SU-DHL-6 (cell line): ENCODE results near the gene ARF3.
A peak's percentile ranks its signal among the peaks of the same experiment; 100 is the strongest.

Source experiments
- H2AFZ ChIP-seq: fragments of 200-600 bp; sonication (generic); 2 replicates; pipeline ENCODE4 v1.6.1; 2014; ENCODE audit warnings: low read depth, mild to moderate bottlenecking, moderate library complexity, mixed read lengths, antibody characterized with exemption, low read length; ENCODE audit not compliant: severe bottlenecking
- H3F3A ChIP-seq: fragments of 200-600 bp; shearing (Covaris generic); 2 replicates; pipeline ENCODE4 v1.6.0; 2016; ENCODE audit warnings: antibody characterized with exemption, mild to moderate bottlenecking; ENCODE audit not compliant: insufficient read depth
- H3K27ac ChIP-seq: fragments of 200-600 bp; sonication (generic); 2 replicates; pipeline ENCODE4 v1.5.1; 2016; ENCODE audit warnings: low read depth, mild to moderate bottlenecking, low read length, moderate library complexity, mixed read lengths
- H3K27me3 ChIP-seq: fragments of 200-600 bp; sonication (generic), shearing (Covaris generic); 2 replicates; pipeline ENCODE4 v1.6.0; 2014; ENCODE audit warnings: mild to moderate bottlenecking, low read length
- H3K36me3 ChIP-seq: fragments of 200-600 bp; sonication (generic); 2 replicates; pipeline ENCODE4 v1.6.1; 2014; ENCODE audit warnings: mild to moderate bottlenecking, low read length, mixed read lengths
- H3K4me2 ChIP-seq: fragments of 300-600, 200-600 bp; shearing (Covaris generic), sonication (generic); 2 replicates; pipeline ENCODE4 v1.6.0; 2014; ENCODE audit warnings: low read length, low read depth, mild to moderate bottlenecking; ENCODE audit not compliant: poor library complexity, severe bottlenecking
- H3K4me3 ChIP-seq: fragments of 200-600 bp; sonication (generic); 2 replicates; pipeline ENCODE4 v1.5.1; 2014; ENCODE audit warnings: antibody characterized with exemption, low read length, mild to moderate bottlenecking, mixed read lengths; ENCODE audit not compliant: insufficient read depth, poor library complexity, severe bottlenecking
- H3K79me2 ChIP-seq: fragments of 200-600 bp; sonication (generic); 2 replicates; pipeline ENCODE4 v1.6.1; 2014; ENCODE audit warnings: mild to moderate bottlenecking, low read length, moderate library complexity; ENCODE audit not compliant: insufficient read depth
- H3K9ac ChIP-seq: fragments of 200-600 bp; sonication (generic); 2 replicates; pipeline ENCODE4 v1.7.0; 2014; ENCODE audit warnings: mild to moderate bottlenecking, low read length
- H3K9me2 ChIP-seq: fragments of 200-600 bp; sonication (generic); replicated peaks from 2 replicates; pipeline ENCODE4 v1.6.1; 2014; ENCODE audit warnings: low read length; ENCODE audit not compliant: insufficient read depth
- H3K9me3 ChIP-seq: fragments of 200-600 bp; sonication (generic); 2 replicates; pipeline ENCODE4 v1.6.1; 2014; ENCODE audit warnings: low read length, mixed read lengths; ENCODE audit not compliant: insufficient read depth
- H4K20me1 ChIP-seq: fragments of 200-600 bp; sonication (generic); 2 replicates; pipeline ENCODE4 v1.6.1; 2014; ENCODE audit warnings: low read depth, mild to moderate bottlenecking, antibody characterized with exemption, low read length, moderate library complexity, mixed read lengths
- CTCF ChIP-seq: fragments of 200-600 bp; sonication (generic); IDR thresholded peaks from one replicate; pipeline ENCODE4 v1.5.1; 2017; ENCODE audit warnings: antibody characterized with exemption, mild to moderate bottlenecking, low read length, moderate library complexity; ENCODE audit not compliant: insufficient read depth, poor library complexity, severe bottlenecking
- EZH2phosphoT487 ChIP-seq: fragments of 200-600 bp; sonication (generic), shearing (Covaris generic); conservative IDR thresholded peaks from 2 replicates; pipeline ENCODE4 v1.6.1; 2018; ENCODE audit warnings: mild to moderate bottlenecking, antibody characterized with exemption, low read length, moderate library complexity, mixed read lengths

Gene ARF3

GRCh38 chr12:48957141-48958048 is at the start of gene ARF3:
ARF3 (minus strand) TSS chr12:48957487; CDS start chr12:48941095, 16,392 bp downstream.
- Histone ChIP-seq H2AFZ (peak within 1 kb of the TSS; percentile 78), H3K4me3 (peak within 1 kb of the TSS; percentile 81), H3K9ac (peak within 1 kb of the TSS; percentile 77), H3K27me3 (no peaks in the 10 kb centered on the region), H4K20me1 (no peaks in the 10 kb centered on the region), H3K36me3 (no peaks in the 10 kb centered on the region), H3F3A (peaks cover 8% of the 10 kb centered on the region), H3K4me2 (peak within 1 kb of the TSS; percentile 84), H3K79me2 (peaks cover 43% of the 10 kb centered on the region), H3K9me2 (no peaks in the 10 kb centered on the region), H3K27ac (peak within 1 kb of the TSS; percentile 46), H3K9me3 (no peaks in the 10 kb centered on the region)
- no peak for TF ChIP-seq EZH2phosphoT487
- no peak for TF ChIP-seq CTCF

GRCh38 chr12:49000346-49000745 is 43.1 kb upstream of the ARF3 start:
- H3K27ac ChIP-seq, result no peak overlapping the region
- H3K9me3 ChIP-seq, result no peaks in the 10 kb centered on the region
- no peaks in the 10 kb centered on the region for H4K20me1 ChIP-seq
- peak overlapping the region; percentile 70 for H3K9ac ChIP-seq
- H3K9me2 ChIP-seq, result no peaks in the 10 kb centered on the region
- H3F3A ChIP-seq, result 0 out of 2 replicates have a peak, but pooled peaks cover 4% of the 10 kb centered on the region
- 0 out of 2 replicates have a peak, but pooled peaks cover 12% of the 10 kb centered on the region for H3K79me2 ChIP-seq
- TF ChIP-seq EZH2phosphoT487 (no peak), CTCF (no peak)
- peak overlapping the region; percentile 84 for H3K4me2 ChIP-seq
- H3K27me3 ChIP-seq, result no peaks in the 10 kb centered on the region
- no peaks in the 10 kb centered on the region for H3K36me3 ChIP-seq
- H3K4me3 ChIP-seq, result peak overlapping the region; percentile 64
- H2AFZ ChIP-seq, result no peak overlapping the region

GRCh38 chr12:48999371-49000131 is 42.3 kb upstream of the ARF3 start, which contains the start of gene DDN:
DDN (minus strand) TSS chr12:48999375; CDS start chr12:48999287, 88 bp downstream.
- Histone ChIP-seq H3K9me3 (no peaks in the 10 kb centered on the region), H3F3A (0 out of 2 replicates have a peak, but pooled peaks cover 4% of the 10 kb centered on the region), H3K9ac (peak within 1 kb of the TSS; percentile 70), H3K4me2 (peak within 1 kb of the TSS; percentile 84), H3K27me3 (no peaks in the 10 kb centered on the region), H4K20me1 (no peaks in the 10 kb centered on the region), H3K79me2 (0 out of 2 replicates have a peak, but pooled peaks cover 12% of the 10 kb centered on the region), H2AFZ (peak within 1 kb of the TSS; percentile 39), H3K4me3 (peak within 1 kb of the TSS; percentile 64), H3K9me2 (no peaks in the 10 kb centered on the region), H3K27ac (peak within 1 kb of the TSS; percentile 10), H3K36me3 (no peaks in the 10 kb centered on the region)
- TF ChIP-seq CTCF (no peak), EZH2phosphoT487 (no peak)
